Fibroblast of lung (primary cell): ENCODE results near the gene CAMTA1. TPM values are rescaled to one million over a fixed set of nuclear protein-coding genes. Genes with fewer than 3 reads are reported as not detected.
"Not testable (repeated sequence)": the region's sequence is repeated elsewhere in the genome, so short reads cannot be mapped to it uniquely, and the experiment has no call there.

ENCODE experiments used
- DNase-seq, 2 donors: peaks; one replicate each; pipeline versions ENCODE4 v3.0.0 to v3.0.0-alpha.2; 2010; ENCODE audit warnings: low read depth in 2 of 2
- H2AFZ ChIP-seq: 2 replicates; pipeline ENCODE4 v1.5.1; 2012; ENCODE audit warnings: low read length, control low read depth, inconsistent platforms
- H3K27ac ChIP-seq: 2 replicates; pipeline ENCODE4 v1.5.1; 2011; ENCODE audit warnings: low read length, control low read depth; ENCODE audit not compliant: insufficient read depth
- H3K27me3 ChIP-seq: 2 replicates; pipeline ENCODE4 v1.5.1; 2011; ENCODE audit warnings: mild to moderate bottlenecking, low read length; ENCODE audit not compliant: control insufficient read depth, insufficient read depth
- H3K36me3 ChIP-seq: 2 replicates; pipeline ENCODE4 v1.5.1; 2011; ENCODE audit warnings: low read length; ENCODE audit not compliant: control insufficient read depth, insufficient read depth
- H3K4me1 ChIP-seq: 2 replicates; pipeline ENCODE4 v1.5.1; 2011; ENCODE audit warnings: low read length; ENCODE audit not compliant: control insufficient read depth, insufficient read depth; ENCODE audit errors: extremely low read depth
- H3K4me2 ChIP-seq: 2 replicates; pipeline ENCODE4 v1.5.1; 2011; ENCODE audit warnings: low read length, control low read depth; ENCODE audit not compliant: insufficient read depth; ENCODE audit errors: extremely low read depth
- H3K4me3 ChIP-seq, 4 experiments: fragments of 200-600 bp in 1 of 4; sonication (generic) in 1 of 4; replicated peaks in 1 of 4; 2 replicates each; pipeline ENCODE4 v1.5.1; 2011 to 2016; ENCODE audit warnings: low read length in 4 of 4, low read depth in 3 of 4, mild to moderate bottlenecking in 3 of 4, control low read depth in 2 of 4, inconsistent platforms in 1 of 4, mixed read lengths in 1 of 4; ENCODE audit not compliant: insufficient read depth in 1 of 4; ENCODE audit errors: control extremely low read depth in 1 of 4
- H3K79me2 ChIP-seq: 2 replicates; pipeline ENCODE4 v1.5.1; 2012; ENCODE audit warnings: mild to moderate bottlenecking, low read length, inconsistent platforms; ENCODE audit not compliant: control insufficient read depth, insufficient read depth
- H3K9ac ChIP-seq: 2 replicates; pipeline ENCODE4 v1.5.1; 2011; ENCODE audit warnings: mild to moderate bottlenecking, low read length, control low read depth; ENCODE audit not compliant: insufficient read depth
- H3K9me3 ChIP-seq: 2 replicates; pipeline ENCODE4 v1.5.1; 2012; ENCODE audit warnings: low read depth, low read length; ENCODE audit not compliant: control insufficient read depth, insufficient read depth
- H4K20me1 ChIP-seq: 2 replicates; pipeline ENCODE4 v1.5.1; 2011; ENCODE audit warnings: low read length; ENCODE audit not compliant: control insufficient read depth, insufficient read depth; ENCODE audit errors: extremely low read depth
- CTCF ChIP-seq, 2 donors: IDR thresholded peaks in 1 of 2; conservative IDR thresholded peaks in 1 of 2; 1 replicate in 1 of 2; 2 replicates in 1 of 2; pipeline ENCODE4 v1.5.1; 2011 to 2012; ENCODE audit warnings: low read length in 2 of 2, control low read depth in 1 of 2, inconsistent platforms in 1 of 2, low read depth in 1 of 2, mild to moderate bottlenecking in 1 of 2
- EZH2 ChIP-seq: IDR thresholded peaks from 2 replicates; pipeline ENCODE4 v1.5.1; 2012; ENCODE audit warnings: low read length, control low read depth, mild to moderate bottlenecking; ENCODE audit errors: missing control alignments
- polyA minus RNA-seq: library from RNA; depleted of rRNA, polyadenylated mRNA; stranded (reverse); fragments of >200 nt; gene quantifications from 2 replicates; pipeline ENCODE4 v1.2.3, GENCODE V29; 2011; ENCODE audit warnings: low replicate concordance
- polyA plus RNA-seq, 2 donors: library from polyadenylated mRNA; depleted of rRNA in 1 of 2; stranded (reverse) in 1 of 2; unstranded in 1 of 2; fragments of >200 nt; gene quantifications; 2 replicates each; pipeline ENCODE4 v1.2.1, GENCODE V29; 2011 to 2012; ENCODE audit warnings: missing spikeins in 1 of 2
- total RNA-seq: library from RNA; depleted of rRNA; stranded (reverse); fragments of >200 nt; gene quantifications from 2 replicates; pipeline ENCODE4 v1.2.1, GENCODE V29; 2014

Gene CAMTA1
- 45.5 and 47.6 TPM in 2 replicates for total RNA-seq
- polyA plus RNA-seq, result 78.5 and 86.0 TPM in 2 replicates
- polyA plus RNA-seq (2012), result 81.7 and 91.3 TPM in 2 replicates
- polyA minus RNA-seq, result 6.0 and 7.5 TPM in 2 replicates

- TF ChIP-seq EZH2 (no peak), CTCF (conservative IDR thresholded peaks at IDR 0.05 in 1 of 2, IDR thresholded peaks at IDR 0.05 in 1 of 2; ENCODE audit: low read depth in 1 of 2, low read length in 2 of 2) (no peak)
- Histone ChIP-seq H2AFZ (peak within 1 kb of the TSS; percentile 36), H3K79me2 (peaks cover 40% of the 10 kb centered on the region)
Observed at GRCh38 chr1:6785318-6785727, at the start of gene CAMTA1. Gene CAMTA1 (plus strand): TSS chr1:6785454. CDS start chr1:6785531, 77 bp downstream.

GRCh38 chr1:6738987-6739676 is 46.1 kb upstream of the CAMTA1 start:
- no peak overlapping the region for H3K9ac ChIP-seq
- TF ChIP-seq EZH2 (no peak), CTCF (conservative IDR thresholded peaks at IDR 0.05 in 1 of 2, IDR thresholded peaks at IDR 0.05 in 1 of 2; ENCODE audit: low read depth in 1 of 2, low read length in 2 of 2) (no peak)
- H3K27ac ChIP-seq, result no peak overlapping the region
- no peak overlapping the region for H2AFZ ChIP-seq
- no peak overlapping the region for H3K4me3 ChIP-seq
- no peak overlapping the region for H3K4me2 ChIP-seq
- no peaks in the 10 kb centered on the region for H3K9me3 ChIP-seq
- H3K27me3 ChIP-seq, result no peaks in the 10 kb centered on the region
- H3K36me3 ChIP-seq, result no peaks in the 10 kb centered on the region
- no peak for DNase-seq
- H4K20me1 ChIP-seq, result no peaks in the 10 kb centered on the region
- H3K4me1 ChIP-seq, result peaks cover 7% of the 10 kb centered on the region
- no peaks in the 10 kb centered on the region for H3K79me2 ChIP-seq

More at GRCh38 chr1:6785318-6785727, at the start of gene CAMTA1:
- no peaks in the 10 kb centered on the region for H3K36me3 ChIP-seq
- H3K4me2 ChIP-seq, result peak within 1 kb of the TSS; percentile 98
- H3K27me3 ChIP-seq, result no peaks in the 10 kb centered on the region
- H3K27ac ChIP-seq, result peak within 1 kb of the TSS; percentile 89
- H3K9ac ChIP-seq, result peak within 1 kb of the TSS; percentile 86
- no peak for DNase-seq
- H3K9me3 ChIP-seq, result no peaks in the 10 kb centered on the region
- peaks cover 2% of the 10 kb centered on the region for H3K4me1 ChIP-seq
- H4K20me1 ChIP-seq, result no peaks in the 10 kb centered on the region
- H3K4me3 ChIP-seq, result peak within 1 kb of the TSS; percentile 73 to 79 (median 78)

GRCh38 chr1:6742676-6743188 is 42.5 kb upstream of the CAMTA1 start:
- not testable (repeated sequence) for H3K4me1 ChIP-seq, H3K9ac ChIP-seq, H3K27me3 ChIP-seq, DNase-seq, H3K9me3 ChIP-seq, H2AFZ ChIP-seq, H3K79me2 ChIP-seq, H3K36me3 ChIP-seq, H4K20me1 ChIP-seq, H3K27ac ChIP-seq, H3K4me2 ChIP-seq, H3K4me3 ChIP-seq
